Measurements from ENCODE around the gene SYK.

DNA sequence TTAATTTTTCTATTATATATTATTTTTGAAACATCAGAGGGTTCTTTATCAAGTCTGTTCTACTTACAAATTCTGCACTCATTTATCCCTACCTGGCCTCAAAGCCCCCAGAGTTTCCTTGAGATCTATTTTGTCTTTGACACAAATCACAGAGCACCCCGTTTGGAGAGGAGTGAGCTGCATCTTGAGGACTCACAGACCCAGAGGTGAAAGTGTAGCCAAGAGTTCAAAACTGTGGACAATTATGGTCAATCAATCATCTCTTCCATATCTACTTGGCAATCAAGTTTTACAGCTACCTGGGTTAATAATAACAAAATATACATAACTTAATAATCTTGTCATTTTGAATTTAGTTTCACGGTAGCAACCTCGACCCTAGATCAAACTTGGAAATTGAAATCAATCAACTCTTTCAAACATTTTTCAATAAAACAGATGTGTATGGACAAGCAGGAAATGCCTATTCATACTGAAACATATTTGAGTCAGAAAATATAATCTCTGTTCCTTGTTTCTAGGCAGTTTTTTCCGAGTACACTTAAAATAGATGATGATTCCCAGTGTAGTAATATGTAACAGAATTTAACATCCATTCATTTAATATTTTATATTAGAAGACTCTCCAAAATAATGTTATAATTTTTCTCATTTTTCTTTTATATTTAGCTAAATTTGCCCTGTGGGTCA, 13.7 kb upstream of the SYK start:
- TF ChIP-seq, protein P1, sequence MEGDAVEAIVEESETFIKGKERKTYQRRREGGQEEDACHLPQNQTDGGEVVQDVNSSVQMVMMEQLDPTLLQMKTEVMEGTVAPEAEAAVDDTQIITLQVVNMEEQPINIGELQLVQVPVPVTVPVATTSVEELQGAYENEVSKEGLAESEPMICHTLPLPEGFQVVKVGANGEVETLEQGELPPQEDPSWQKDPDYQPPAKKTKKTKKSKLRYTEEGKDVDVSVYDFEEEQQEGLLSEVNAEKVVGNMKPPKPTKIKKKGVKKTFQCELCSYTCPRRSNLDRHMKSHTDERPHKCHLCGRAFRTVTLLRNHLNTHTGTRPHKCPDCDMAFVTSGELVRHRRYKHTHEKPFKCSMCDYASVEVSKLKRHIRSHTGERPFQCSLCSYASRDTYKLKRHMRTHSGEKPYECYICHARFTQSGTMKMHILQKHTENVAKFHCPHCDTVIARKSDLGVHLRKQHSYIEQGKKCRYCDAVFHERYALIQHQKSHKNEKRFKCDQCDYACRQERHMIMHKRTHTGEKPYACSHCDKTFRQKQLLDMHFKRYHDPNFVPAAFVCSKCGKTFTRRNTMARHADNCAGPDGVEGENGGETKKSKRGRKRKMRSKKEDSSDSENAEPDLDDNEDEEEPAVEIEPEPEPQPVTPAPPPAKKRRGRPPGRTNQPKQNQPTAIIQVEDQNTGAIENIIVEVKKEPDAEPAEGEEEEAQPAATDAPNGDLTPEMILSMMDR (IDR thresholded peaks at IDR 0.05), result no peak
- TF ChIP-seq POLR2AphosphoS5 (IDR thresholded peaks at IDR 0.05; ENCODE audit: low read depth, low read length) (no peak), REST (IDR thresholded peaks at IDR 0.05; ENCODE audit: insufficient read depth in 1 of 2, low read depth in 2 of 2, low read length in 1 of 2) (no peak), SIN3A (IDR thresholded peaks at IDR 0.05; ENCODE audit: borderline replicate concordance, insufficient read depth, low read depth, low read length) (no peak), TCF7L2 (IDR thresholded peaks at IDR 0.05; ENCODE audit: low read depth, low read length) (no peak)
